Activated T-helper 17 cell treated with anti-CD3 and anti-CD28 coated beads, Interleukin-2, amount 50 U/mL, for 72 hours (primary cell): ENCODE data around the gene ASTN2. TPM values are rescaled to one million over a fixed set of nuclear protein-coding genes. Genes with fewer than 3 reads are reported as not detected.

ENCODE experiments used
- ATAC-seq: fragments of 150-1000 bp; cut with Tn5 transposase; replicated peaks from 2 replicates; pipeline ENCODE4 v1.10.0; 2021; ENCODE audit warnings: mild to moderate bottlenecking, moderate library complexity
- H3K27ac Mint-ChIP-seq: one replicate; pipeline ENCODE4 v1.8.0; 2022; ENCODE audit warnings: mixed read lengths
- H3K27me3 Mint-ChIP-seq: one replicate; pipeline ENCODE4 v1.8.0; 2022; ENCODE audit warnings: mixed read lengths
- H3K36me3 Mint-ChIP-seq: one replicate; pipeline ENCODE4 v1.8.0; 2022; ENCODE audit warnings: low read depth, mild to moderate bottlenecking, mixed read lengths
- H3K4me1 Mint-ChIP-seq: one replicate; pipeline ENCODE4 v1.8.0; 2022; ENCODE audit warnings: mixed read lengths
- H3K4me3 Mint-ChIP-seq: one replicate; pipeline ENCODE4 v1.8.0; 2022; ENCODE audit warnings: mild to moderate bottlenecking, mixed read lengths
- H3K9me3 Mint-ChIP-seq: one replicate; pipeline ENCODE4 v1.8.0; 2022; ENCODE audit warnings: mixed read lengths
- total RNA-seq, 2 donors: library from RNA; stranded (reverse); gene quantifications; one replicate each; pipeline ENCODE4 v1.2.3, GENCODE V29; 2022

The ASTN2 gene
- total RNA-seq, 2 donors from 2014 or later = 3.3 to 5.4 TPM

GRCh38 chr9:116379821-116380220 is 1035.0 kb downstream of the ASTN2 start:
- Mint-ChIP-seq H3K27ac (no peak overlapping the region), H3K4me1 (no peaks in the 10 kb centered on the region), H3K36me3 (no peaks in the 10 kb centered on the region), H3K27me3 (no peaks in the 10 kb centered on the region), H3K9me3 (no peaks in the 10 kb centered on the region), H3K4me3 (no peak overlapping the region)
- ATAC-seq = no peak

- Mint-ChIP-seq H3K27ac (no peak overlapping the region), H3K9me3 (no peaks in the 10 kb centered on the region), H3K27me3 (no peaks in the 10 kb centered on the region), H3K4me1 (no peaks in the 10 kb centered on the region), H3K36me3 (no peaks in the 10 kb centered on the region), H3K4me3 (no peak overlapping the region)
- ATAC-seq = no peak
Observed at GRCh38 chr9:116378873-116379272, 1036.0 kb downstream of the ASTN2 start.

GRCh38 chr9:116377179-116377798 is 1037.6 kb downstream of the ASTN2 start:
- Mint-ChIP-seq H3K27me3 (no peaks in the 10 kb centered on the region), H3K9me3 (no peaks in the 10 kb centered on the region), H3K4me1 (no peaks in the 10 kb centered on the region), H3K4me3 (no peak overlapping the region), H3K27ac (no peak overlapping the region), H3K36me3 (no peaks in the 10 kb centered on the region)
- no peak for ATAC-seq
